HG02759 (cell line): ENCODE measurements around the gene MYO1A.
"Not testable (repeated sequence)": the region's sequence is repeated elsewhere in the genome, so short reads cannot be mapped to it uniquely, and the experiment has no call there.

ENCODE experiments used
- ATAC-seq: cut with Tn5 transposase; IDR thresholded peaks from one replicate; pipeline ENCODE4 v1.9.1; 2021; ENCODE audit warnings: mild to moderate bottlenecking, moderate library complexity; ENCODE audit not compliant: unreplicated experiment

Gene MYO1A

GRCh38 chr12:57019983-57020719, 29.8 kb downstream of the MYO1A start:
- ATAC-seq, result no peak

GRCh38 chr12:57018906-57019305, 31.0 kb downstream of the MYO1A start:
- ATAC-seq, result no peak

GRCh38 chr12:57018353-57018752, 31.6 kb downstream of the MYO1A start:
- ATAC-seq, result not testable (repeated sequence)

- no peak for ATAC-seq
These were observed 33.6 kb downstream of the MYO1A start, which contains the start of gene TAC3 for GRCh38 chr12:57016348-57016747. Gene TAC3, minus strand, starts transcription at chr12:57016529. Its CDS starts 732 bp downstream, at chr12:57015797.

- peak; percentile 70 for ATAC-seq
These were observed 37.1 kb downstream of the MYO1A start for GRCh38 chr12:57012600-57013465.

GRCh38 chr12:57011438-57012424, 38.2 kb downstream of the MYO1A start:
- ATAC-seq, result peak; percentile 50

- ATAC-seq, result no peak
These were observed 39.2 kb downstream of the MYO1A start for GRCh38 chr12:57010627-57011247.

GRCh38 chr12:57009949-57010626, 39.8 kb downstream of the MYO1A start:
- no peak for ATAC-seq

- ATAC-seq, result no peak
These were observed 41.8 kb downstream of the MYO1A start for GRCh38 chr12:57008178-57008577.

- ATAC-seq, result no peak
These were observed 43.0 kb downstream of the MYO1A start for GRCh38 chr12:57006809-57007475.

- peak; percentile 85 for ATAC-seq
These were observed 43.7 kb downstream of the MYO1A start, which contains the start of gene ZBTB39 for GRCh38 chr12:57005980-57006808. Gene ZBTB39, minus strand, starts transcription at chr12:57006546. Its CDS starts 1,629 bp downstream, at chr12:57004917.

GRCh38 chr12:57004651-57005050, 45.3 kb downstream of the MYO1A start:
- no peak for ATAC-seq

GRCh38 chr12:57003395-57003794, 46.5 kb downstream of the MYO1A start:
- ATAC-seq, result no peak

GRCh38 chr12:57001448-57001906, 48.5 kb downstream of the MYO1A start:
- no peak for ATAC-seq

- no peak for ATAC-seq
These were observed 49.5 kb downstream of the MYO1A start for GRCh38 chr12:57000393-57000792.

GRCh38 chr12:56999456-56999855, 50.5 kb downstream of the MYO1A start:
- ATAC-seq, result no peak

GRCh38 chr12:56998981-56999380, 50.9 kb downstream of the MYO1A start:
- peak; percentile 84 for ATAC-seq

- no peak for ATAC-seq
These were observed 51.6 kb downstream of the MYO1A start for GRCh38 chr12:56998316-56998715.
